ENCODE results near the gene CMTM4.

DNA sequence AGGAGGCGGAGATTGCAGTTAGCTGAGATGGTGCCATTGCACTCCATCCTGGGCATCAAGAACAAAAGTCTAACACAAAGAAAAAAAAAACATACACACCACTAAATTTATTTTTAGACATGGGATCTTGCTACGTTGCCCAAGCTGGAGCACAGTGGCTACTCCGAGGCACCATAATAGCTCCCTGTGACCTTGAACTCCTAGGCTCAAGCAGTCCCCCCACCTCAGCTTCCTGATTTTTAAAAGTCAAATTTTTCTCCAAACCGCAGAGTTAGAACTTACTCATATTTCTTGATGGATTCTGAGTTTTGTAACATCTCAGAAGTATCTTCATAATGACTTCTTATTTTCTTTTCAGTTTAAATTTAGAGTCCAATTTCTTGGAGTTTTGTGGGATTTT is 3.4 kb downstream of the CMTM4 start:
- TF ChIP-seq, protein P1, sequence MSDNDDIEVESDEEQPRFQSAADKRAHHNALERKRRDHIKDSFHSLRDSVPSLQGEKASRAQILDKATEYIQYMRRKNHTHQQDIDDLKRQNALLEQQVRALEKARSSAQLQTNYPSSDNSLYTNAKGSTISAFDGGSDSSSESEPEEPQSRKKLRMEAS (IDR thresholded peaks at IDR 0.05; ENCODE audit: low read depth, low read length), result no peak
- TF ChIP-seq CTCF (IDR thresholded peaks at IDR 0.05; ENCODE audit: low read depth, low read length), result no peak

Data from NB4 (cell line).